HG03571 (cell line): ENCODE measurements around the gene SVBP.
"Not testable (repeated sequence)": the region's sequence is repeated elsewhere in the genome, so short reads cannot be mapped to it uniquely, and the experiment has no call there.

Source experiments
- ATAC-seq: cut with Tn5 transposase; IDR thresholded peaks from one replicate; pipeline ENCODE4 v1.9.1; 2021; ENCODE audit not compliant: unreplicated experiment

SVBP gene, protein sequence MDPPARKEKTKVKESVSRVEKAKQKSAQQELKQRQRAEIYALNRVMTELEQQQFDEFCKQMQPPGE

DNA sequence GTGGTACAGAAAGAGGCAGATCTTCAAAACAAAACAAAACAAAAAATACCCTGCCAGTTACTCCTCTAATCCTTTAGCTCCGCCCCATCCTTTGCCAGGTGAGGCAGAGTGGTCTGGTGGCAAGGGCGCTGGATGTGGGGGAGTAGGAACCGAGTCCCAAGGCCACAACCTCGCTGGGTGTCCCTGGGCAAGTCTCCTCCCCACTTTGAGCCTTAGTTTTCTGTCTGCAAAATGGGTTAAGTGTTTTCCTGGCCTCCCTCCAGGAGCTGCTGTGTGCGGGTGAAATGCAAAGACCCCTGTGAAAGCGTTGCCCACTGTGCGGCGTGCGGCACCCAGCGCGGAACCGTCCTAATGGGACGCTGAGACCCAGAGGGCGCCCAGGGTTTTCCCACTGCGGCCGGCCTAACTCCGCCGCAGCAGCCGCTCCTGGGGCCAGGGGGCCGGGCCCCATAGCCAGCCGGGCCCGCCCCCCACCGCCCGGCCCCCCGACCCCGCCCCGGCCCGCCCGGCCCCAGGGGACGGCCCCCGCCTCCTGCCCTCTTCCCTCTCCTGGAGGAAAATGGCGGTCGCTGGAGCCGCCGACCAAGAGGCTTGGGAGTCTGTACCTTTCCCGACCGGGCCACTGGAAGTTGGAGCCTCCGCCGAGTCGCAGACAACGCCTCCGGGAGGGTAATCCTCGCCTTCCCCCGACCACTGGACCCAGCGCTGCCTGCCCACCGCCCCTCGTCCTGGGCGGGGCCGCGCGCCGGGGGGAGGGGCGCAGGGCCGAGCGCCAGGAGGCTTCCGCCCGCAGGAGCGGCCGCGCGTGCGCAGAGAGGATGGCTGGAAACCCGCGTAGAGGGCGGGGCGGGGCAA is at the start of gene SVBP, which contains the start of gene ERMAP:
SVBP (minus strand) TSS at position 813 of the 855 bp plus-strand sequence. CDS start 853 bp downstream, outside the sequence.
ERMAP (plus strand) TSS at position 538 of the 855 bp plus-strand sequence. CDS start 13,327 bp downstream, outside the sequence.
- ATAC-seq = peak; percentile 82

DNA sequence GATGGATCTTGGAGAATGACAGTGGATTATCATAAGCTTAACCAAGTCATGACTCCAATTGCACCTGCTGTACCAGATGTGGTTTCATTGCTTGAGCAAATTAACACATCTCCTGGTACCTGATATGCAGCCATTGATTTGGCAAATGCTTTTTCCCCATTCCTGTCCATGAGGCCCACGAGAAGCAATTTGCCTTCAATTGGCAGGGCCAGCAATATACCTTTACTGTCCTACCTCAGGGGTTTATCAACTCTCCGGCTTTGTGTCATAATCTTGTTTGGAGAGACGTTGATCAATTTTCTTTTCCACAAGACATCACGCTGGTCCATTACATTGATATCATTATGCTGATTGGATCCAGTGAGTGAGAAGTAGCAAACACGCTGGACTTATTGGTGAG is 49.4 kb upstream of the SVBP start:
- no peak for ATAC-seq

GRCh38 chr1:42861014-42861399 is 43.8 kb upstream of the SVBP start:
- ATAC-seq = no peak

DNA sequence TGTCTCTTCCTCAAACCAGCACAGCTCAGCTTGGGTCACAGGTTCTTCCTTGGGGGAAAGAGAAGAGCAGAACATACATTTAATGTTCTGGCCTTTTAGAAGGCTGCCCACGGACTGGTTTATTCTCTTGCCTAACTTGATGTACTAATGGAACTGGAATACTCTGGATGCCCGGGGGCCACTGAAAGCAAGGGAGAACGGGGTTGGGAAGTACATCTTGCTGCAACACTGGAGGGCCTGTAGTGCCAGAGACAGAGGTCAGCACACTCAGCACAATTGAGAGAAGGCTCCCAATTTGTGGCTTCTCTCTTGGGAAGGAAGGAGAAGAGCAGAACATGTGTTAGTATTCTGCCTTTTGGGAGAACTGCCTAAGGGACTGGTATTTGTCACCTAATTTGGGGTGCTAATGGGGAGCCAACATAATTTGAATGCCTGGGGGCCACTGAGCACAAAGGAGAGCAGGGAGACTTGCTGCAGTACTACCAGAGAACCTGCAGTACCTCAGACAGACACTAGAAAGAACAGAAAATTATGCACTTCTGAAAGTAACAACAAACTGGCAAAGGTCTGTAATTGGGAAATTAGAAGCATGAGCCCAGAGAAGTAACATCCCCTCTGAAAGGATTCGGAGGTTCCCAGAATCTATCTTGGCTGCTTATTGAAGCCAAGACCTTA is 43.3 kb upstream of the SVBP start:
- no peak for ATAC-seq

DNA sequence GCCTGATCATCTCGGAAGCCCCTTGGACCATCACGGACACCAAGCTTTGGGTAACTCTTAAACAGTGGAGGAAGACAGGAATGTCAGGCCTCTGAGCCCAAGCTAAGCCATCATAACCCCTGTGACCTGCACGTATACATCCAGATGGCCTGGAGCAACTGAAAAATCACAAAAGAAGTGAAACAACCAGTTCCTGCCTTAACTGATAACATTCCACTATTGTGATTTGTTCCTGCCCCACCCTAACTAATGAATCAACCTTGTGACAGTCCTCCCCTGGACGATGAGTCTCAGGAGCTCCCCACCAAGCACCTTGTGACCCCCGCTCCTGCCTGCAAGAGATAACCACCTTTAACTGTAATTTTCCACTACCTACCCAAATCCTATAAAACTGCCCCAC is 42.2 kb upstream of the SVBP start:
- ATAC-seq = not testable (repeated sequence)

DNA sequence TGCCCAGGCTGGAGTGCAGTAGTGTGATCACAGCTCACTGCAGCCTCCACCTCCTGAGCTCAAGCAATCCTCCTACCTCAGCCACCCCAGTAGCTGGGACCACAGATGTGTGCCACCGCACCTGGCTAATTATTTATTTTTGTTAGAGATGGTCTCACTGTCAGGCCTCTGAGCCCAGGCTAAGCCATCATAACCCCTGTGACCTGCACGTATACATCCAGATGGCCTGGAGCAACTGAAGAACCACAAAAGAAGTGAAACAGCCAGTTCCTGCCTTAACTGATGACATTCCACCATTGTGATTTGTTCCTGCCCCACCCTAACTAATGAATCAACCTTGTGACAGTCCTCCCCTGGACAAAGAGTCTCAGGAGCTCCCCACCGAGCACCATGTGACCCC is 39.4 kb upstream of the SVBP start:
- not testable (repeated sequence) for ATAC-seq

- ATAC-seq = no peak
Measured at GRCh38 chr1:42853116-42853884, 36.1 kb upstream of the SVBP start.

GRCh38 chr1:42852608-42852980 is 35.4 kb upstream of the SVBP start:
- no peak for ATAC-seq

DNA sequence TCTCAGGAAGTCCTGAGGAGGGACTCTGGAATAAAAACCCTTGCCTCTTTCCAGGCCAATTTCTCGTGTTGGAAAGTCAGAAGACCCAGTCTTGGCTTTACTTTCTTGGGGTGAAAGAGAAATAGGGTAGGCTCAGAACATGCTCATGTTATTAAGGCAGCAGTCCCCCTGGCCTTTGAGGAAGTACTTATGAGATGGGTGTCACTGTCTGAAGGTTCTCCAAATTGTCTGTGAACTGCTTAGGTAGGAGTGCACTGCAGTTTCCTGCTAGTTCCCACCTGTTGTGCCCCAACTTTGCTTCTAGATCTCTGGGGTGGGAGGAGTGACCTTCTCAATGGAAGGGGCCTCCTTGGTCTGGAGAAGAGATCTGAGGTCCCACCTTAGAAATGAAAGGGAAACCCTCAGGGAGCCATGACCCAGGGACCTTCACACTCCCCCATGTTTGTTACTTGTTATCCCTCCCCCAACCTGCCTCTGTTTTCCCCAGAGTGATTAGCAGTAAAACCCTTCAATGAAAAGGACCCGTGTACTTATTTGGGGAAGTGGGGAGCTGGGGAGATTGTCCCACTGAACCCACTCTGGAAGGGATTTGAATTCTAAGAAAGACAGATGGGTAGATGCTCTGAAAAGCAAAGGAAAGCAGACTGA is 34.9 kb upstream of the SVBP start:
- no peak for ATAC-seq

GRCh38 chr1:42851420-42851819 is 34.2 kb upstream of the SVBP start:
- no peak for ATAC-seq

GRCh38 chr1:42849944-42850343 is 32.7 kb upstream of the SVBP start:
- ATAC-seq = no peak

GRCh38 chr1:42848823-42849537 is 31.8 kb upstream of the SVBP start:
- no peak for ATAC-seq

DNA sequence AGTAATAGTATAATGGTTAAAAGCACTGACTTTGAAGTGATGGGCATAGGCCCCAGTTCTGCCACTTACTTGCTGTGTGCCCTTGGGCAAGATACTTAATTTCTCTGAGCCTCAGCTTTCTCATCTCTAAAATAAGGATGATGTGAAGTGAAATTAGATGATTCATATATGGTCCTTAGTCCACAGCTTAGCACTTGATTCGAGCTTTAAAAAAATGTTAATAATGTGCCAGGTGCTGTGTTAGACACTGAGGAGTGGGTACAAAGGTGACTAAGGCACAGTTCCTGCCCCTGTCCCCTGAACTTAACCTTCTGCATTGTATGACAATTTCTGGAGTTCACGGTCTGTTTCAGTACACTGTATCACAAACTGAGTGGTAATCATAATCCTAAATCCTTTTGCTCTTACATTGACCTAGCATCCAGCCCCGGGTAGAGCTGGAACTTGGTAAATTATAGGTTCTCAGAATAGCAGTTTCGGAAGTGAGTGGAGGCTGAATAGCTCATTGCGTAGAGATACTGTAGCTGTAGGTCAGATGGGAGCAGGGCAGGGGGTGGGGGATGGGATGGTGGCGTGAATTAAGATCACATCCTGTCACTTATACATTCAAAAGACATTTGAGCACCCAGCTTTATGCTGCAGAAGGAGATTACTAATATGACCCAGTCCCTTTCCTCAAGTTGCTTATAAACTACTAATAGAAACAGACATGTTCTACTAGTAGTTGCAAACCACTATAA is 30.7 kb upstream of the SVBP start:
- no peak for ATAC-seq

DNA sequence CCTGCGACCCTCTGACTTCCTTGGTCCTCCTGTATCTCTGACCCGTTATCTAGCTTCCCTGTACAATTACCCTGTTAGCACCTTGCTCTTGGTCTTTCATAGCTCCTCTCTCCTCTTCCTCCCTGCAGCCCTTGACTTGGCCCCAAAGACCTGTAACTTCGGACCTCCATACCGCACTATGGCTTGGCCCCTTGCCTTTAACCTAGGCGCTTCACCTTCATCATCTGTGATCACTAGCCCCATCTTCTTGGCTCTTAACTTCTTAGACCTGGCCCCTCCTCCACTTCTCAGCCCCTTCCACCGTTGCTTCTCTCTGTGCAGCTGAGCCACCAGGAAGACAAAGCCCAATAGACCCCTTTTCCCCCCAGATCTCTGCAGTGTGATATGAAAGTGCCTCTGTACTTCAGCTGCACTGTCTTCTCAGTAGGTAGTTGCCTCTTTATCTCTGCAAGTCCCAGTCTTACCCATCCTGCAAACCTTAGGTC is 30.0 kb upstream of the SVBP start:
- ATAC-seq = no peak

GRCh38 chr1:42846257-42847110 is 29.3 kb upstream of the SVBP start, which contains the start of gene ZNF691:
ZNF691 (plus strand) TSS chr1:42846613; CDS start chr1:42849659, 3,046 bp downstream.
- peak; percentile 92 for ATAC-seq

DNA sequence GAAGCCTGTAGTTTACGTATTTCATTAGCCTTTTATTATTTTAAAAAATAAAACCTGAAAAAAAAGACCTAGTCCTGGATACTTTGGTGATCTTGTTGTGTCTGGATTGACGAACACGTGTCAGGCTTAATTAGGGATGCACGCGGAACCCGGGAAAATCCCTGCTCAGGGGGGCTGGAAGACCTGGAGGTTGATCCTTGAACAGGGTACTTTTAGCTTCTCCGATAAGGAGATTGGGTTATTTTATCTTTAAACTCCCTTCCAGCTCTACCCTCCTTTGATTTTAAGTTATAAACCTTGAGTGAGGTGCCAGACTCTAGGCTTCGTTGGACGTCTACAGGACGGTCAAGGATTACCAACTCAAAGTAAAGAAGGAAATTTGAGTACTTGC is 28.7 kb upstream of the SVBP start:
- ATAC-seq = no peak

DNA sequence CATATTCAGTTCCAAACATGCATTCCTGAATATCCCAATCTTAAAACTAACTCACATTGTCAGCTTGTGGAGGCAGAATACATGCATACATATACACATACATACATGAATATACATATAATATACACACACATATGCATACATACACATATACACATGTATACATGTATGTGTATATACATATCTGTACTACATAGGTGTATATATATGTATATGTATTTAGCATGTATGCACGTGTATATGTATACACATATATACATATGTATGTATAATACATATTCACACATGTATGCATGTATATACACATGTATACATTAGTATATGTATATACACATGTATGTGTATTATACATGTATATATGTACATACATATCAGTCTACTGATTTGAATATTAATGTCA is 28.0 kb upstream of the SVBP start:
- no peak for ATAC-seq

GRCh38 chr1:42844592-42845140 is 27.5 kb upstream of the SVBP start:
- no peak for ATAC-seq
